Mesenchymal stem cell (in vitro differentiated cells and primary cell): ENCODE data around the gene HERC2.

Experiments used
- DNase-seq: peaks from one replicate; pipeline ENCODE4 v3.0.0-alpha.2; 2013
- H2AFZ ChIP-seq: one replicate; pipeline ENCODE4 v1.6.1; 2013; ENCODE audit warnings: low read depth, mild to moderate bottlenecking, control low read depth, inconsistent platforms, low read length, moderate library complexity
- H2AK5ac ChIP-seq: 2 replicates; pipeline ENCODE4 v1.6.1; 2013; ENCODE audit warnings: low read length, moderate library complexity, mild to moderate bottlenecking, inconsistent platforms; ENCODE audit not compliant: severe bottlenecking
- H2BK120ac ChIP-seq: one replicate; pipeline ENCODE4 v1.6.1; 2013; ENCODE audit warnings: low read depth, mild to moderate bottlenecking, inconsistent platforms, low read length, moderate library complexity
- H2BK12ac ChIP-seq, 2 experiments: one replicate each; pipeline ENCODE4 v1.6.1; 2013; ENCODE audit warnings: inconsistent platforms in 2 of 2, low read length in 2 of 2, mild to moderate bottlenecking in 2 of 2, moderate library complexity in 2 of 2, control low read depth in 1 of 2
- H2BK15ac ChIP-seq: one replicate; pipeline ENCODE4 v1.6.1; 2013; ENCODE audit warnings: mild to moderate bottlenecking, low read depth, inconsistent platforms; ENCODE audit not compliant: poor library complexity, severe bottlenecking
- H2BK5ac ChIP-seq: 2 replicates; pipeline ENCODE4 v1.6.1; 2013; ENCODE audit warnings: low read depth, mild to moderate bottlenecking, low read length, control low read depth, inconsistent platforms; ENCODE audit not compliant: poor library complexity, severe bottlenecking
- H3K14ac ChIP-seq, 2 experiments: one replicate each; pipeline ENCODE4 v1.6.1; 2013; ENCODE audit warnings: inconsistent platforms in 2 of 2, low read length in 2 of 2, control low read depth in 1 of 2, mild to moderate bottlenecking in 1 of 2, moderate library complexity in 1 of 2
- H3K18ac ChIP-seq, 2 experiments: one replicate each; pipeline ENCODE4 v1.6.1; 2013; ENCODE audit warnings: inconsistent platforms in 2 of 2, low read length in 2 of 2, control low read depth in 1 of 2, low read depth in 1 of 2, mild to moderate bottlenecking in 1 of 2
- H3K23ac ChIP-seq, 2 experiments: one replicate each; pipeline ENCODE4 v1.6.1; 2013; ENCODE audit warnings: inconsistent platforms in 2 of 2, low read length in 2 of 2, mild to moderate bottlenecking in 2 of 2, moderate library complexity in 2 of 2, control low read depth in 1 of 2
- H3K27ac ChIP-seq: 2 replicates; pipeline ENCODE4 v1.5.1; 2013; ENCODE audit warnings: mild to moderate bottlenecking, moderate library complexity, low read length, control low read depth, inconsistent platforms; ENCODE audit not compliant: poor library complexity, severe bottlenecking
- H3K27me3 ChIP-seq, 2 experiments: 2 replicates each; pipeline versions ENCODE4 v1.6.1 to v1.7.0; 2013; ENCODE audit warnings: low read length in 2 of 2, mild to moderate bottlenecking in 2 of 2, moderate library complexity in 2 of 2, control low read depth in 1 of 2, inconsistent platforms in 1 of 2; ENCODE audit not compliant: control insufficient read depth in 1 of 2, insufficient read depth in 1 of 2
- H3K36me3 ChIP-seq, 2 experiments: 2 replicates each; pipeline versions ENCODE4 v1.6.1 to v1.7.0; 2013; ENCODE audit warnings: low read length in 2 of 2, control low read depth in 1 of 2, inconsistent platforms in 1 of 2, low read depth in 1 of 2, mild to moderate bottlenecking in 1 of 2; ENCODE audit not compliant: insufficient read depth in 2 of 2, control insufficient read depth in 1 of 2
- H3K4ac ChIP-seq, 2 experiments: one replicate each; pipeline ENCODE4 v1.6.1; 2013; ENCODE audit warnings: inconsistent platforms in 2 of 2, low read length in 2 of 2, mild to moderate bottlenecking in 2 of 2, moderate library complexity in 2 of 2, control low read depth in 1 of 2, low read depth in 1 of 2
- H3K4me1 ChIP-seq: 2 replicates; pipeline ENCODE4 v1.6.1; 2013; ENCODE audit warnings: low read depth, low read length, control low read depth; ENCODE audit not compliant: control insufficient read depth, insufficient read depth
- H3K4me2 ChIP-seq: 2 replicates; pipeline ENCODE4 v1.6.1; 2013; ENCODE audit warnings: low read length, mild to moderate bottlenecking, inconsistent platforms; ENCODE audit not compliant: poor library complexity, severe bottlenecking
- H3K4me3 ChIP-seq, 2 experiments: 2 replicates each; pipeline versions ENCODE4 v1.5.1 to v1.7.0; 2013; ENCODE audit warnings: low read length in 2 of 2, mild to moderate bottlenecking in 2 of 2, control low read depth in 1 of 2, low read depth in 1 of 2; ENCODE audit not compliant: insufficient read depth in 1 of 2
- H3K79me1 ChIP-seq: replicated peaks from 2 replicates; pipeline ENCODE4 v1.6.1; 2013; ENCODE audit warnings: mild to moderate bottlenecking, control low read depth, low read length, inconsistent platforms; ENCODE audit not compliant: poor library complexity, severe bottlenecking
- H3K9ac ChIP-seq: 2 replicates; pipeline ENCODE4 v1.7.0; 2013; ENCODE audit warnings: mild to moderate bottlenecking, low read length, moderate library complexity
- H3K9me3 ChIP-seq: 2 replicates; pipeline ENCODE4 v1.7.0; 2013; ENCODE audit warnings: mild to moderate bottlenecking, low read length; ENCODE audit not compliant: control insufficient read depth
- H4K8ac ChIP-seq: one replicate; pipeline ENCODE4 v1.6.1; 2013; ENCODE audit warnings: inconsistent platforms, mild to moderate bottlenecking, low read length, moderate library complexity
- H4K91ac ChIP-seq: one replicate; pipeline ENCODE4 v1.6.1; 2013; ENCODE audit warnings: mild to moderate bottlenecking, low read length, inconsistent platforms
- WGBS: methylation state at CpG from one replicate; pipeline ENCODE4 v1.1.7; 2013; ENCODE audit warnings: mixed read lengths; 5-methylcytosine and 5-hydroxymethylcytosine counted together

The HERC2 gene

GRCh38 chr15:28099555-28100140 is 222.3 kb downstream of the HERC2 start:
- Histone ChIP-seq H3K79me1 (no peaks in the 10 kb centered on the region), H3K4me2 (peak overlapping the region; percentile 61), H3K9ac (no peak overlapping the region), H3K18ac (peak overlapping the region in 1 of 2 experiments; percentile 52), H2AK5ac (no peak overlapping the region), H3K27ac (no peak overlapping the region), H2BK5ac (no peak overlapping the region), H2BK120ac (peak overlapping the region; percentile 35), H3K4ac (no peak overlapping the region), H3K36me3 (no peaks in the 10 kb centered on the region), H4K91ac (no peak overlapping the region), H2BK12ac (no peak overlapping the region), H3K4me1 (peaks cover 39% of the 10 kb centered on the region), H3K9me3 (no peaks in the 10 kb centered on the region), H3K14ac (no peak overlapping the region), H2AFZ (no peak overlapping the region), H3K27me3 (peaks cover 32 to 86% of the 10 kb centered on the region in 2 experiments), H4K8ac (no peak overlapping the region), H3K4me3 (no peak overlapping the region), H3K23ac (no peak overlapping the region), H2BK15ac (peak overlapping the region; percentile 32)
- WGBS = 14% methylated on average over 16 of the region's 16 CpGs
- no peak for DNase-seq

- peak within 1 kb of the TSS; percentile 48 for H3K27ac ChIP-seq
- no peaks in the 10 kb centered on the region for H3K9me3 ChIP-seq
- no peak within 1 kb of the TSS for H3K9ac ChIP-seq
- H3K23ac ChIP-seq = no peak within 1 kb of the TSS
- peak within 1 kb of the TSS; percentile 27 for H4K91ac ChIP-seq
- DNase-seq = peak; percentile 73
- H2BK5ac ChIP-seq = no peak within 1 kb of the TSS
- H2AFZ ChIP-seq = no peak within 1 kb of the TSS
- H3K4me2 ChIP-seq = peak within 1 kb of the TSS; percentile 61
- H2BK15ac ChIP-seq = peak within 1 kb of the TSS; percentile 32
- WGBS = 3% methylated on average over 44 of the region's 52 CpGs
- H2BK12ac ChIP-seq = no peak within 1 kb of the TSS
- H4K8ac ChIP-seq = no peak within 1 kb of the TSS
- H3K18ac ChIP-seq = peak within 1 kb of the TSS; percentile 18 to 52
- H2BK120ac ChIP-seq = peak within 1 kb of the TSS; percentile 35
- no peaks in the 10 kb centered on the region for H3K79me1 ChIP-seq
- H3K27me3 ChIP-seq = peaks cover 37 to 89% of the 10 kb centered on the region in 2 experiments
- H3K4me1 ChIP-seq = peaks cover 41% of the 10 kb centered on the region
- H3K36me3 ChIP-seq = no peaks in the 10 kb centered on the region
- no peak within 1 kb of the TSS for H2AK5ac ChIP-seq
- H3K4me3 ChIP-seq = peak within 1 kb of the TSS in 1 of 2 experiments; percentile 31
- no peak within 1 kb of the TSS for H3K14ac ChIP-seq
- H3K4ac ChIP-seq = no peak within 1 kb of the TSS
Observed at GRCh38 chr15:28098766-28099554, 223.0 kb downstream of the HERC2 start, which contains the start of gene OCA2. TSS of gene OCA2 (minus strand) at chr15:28099315. CDS start at chr15:28081874, 17,441 bp downstream.

- Histone ChIP-seq H3K4me2 (peak overlapping the region; percentile 38), H3K27me3 (peaks cover 43 to 93% of the 10 kb centered on the region in 2 experiments), H2BK120ac (no peak overlapping the region), H3K18ac (peak overlapping the region in 1 of 2 experiments; percentile 18), H3K4ac (no peak overlapping the region), H3K4me1 (peaks cover 41% of the 10 kb centered on the region), H3K14ac (no peak overlapping the region), H4K91ac (no peak overlapping the region), H3K23ac (no peak overlapping the region), H2BK12ac (no peak overlapping the region), H3K36me3 (no peaks in the 10 kb centered on the region), H2BK5ac (no peak overlapping the region), H3K79me1 (no peaks in the 10 kb centered on the region), H3K4me3 (no peak overlapping the region), H2AFZ (no peak overlapping the region), H2AK5ac (no peak overlapping the region), H3K27ac (peak overlapping the region; percentile 39), H3K9ac (no peak overlapping the region), H2BK15ac (no peak overlapping the region), H3K9me3 (no peaks in the 10 kb centered on the region), H4K8ac (no peak overlapping the region)
- DNase-seq = no peak
- WGBS = 78% methylated on average over 11 of the region's 11 CpGs
Observed at GRCh38 chr15:28098360-28098765, 223.6 kb downstream of the HERC2 start.

- Histone ChIP-seq H4K91ac (no peak overlapping the region), H3K4ac (no peak overlapping the region), H3K18ac (peak overlapping the region in 1 of 2 experiments; percentile 18), H4K8ac (no peak overlapping the region), H2AK5ac (no peak overlapping the region), H3K4me1 (peaks cover 41% of the 10 kb centered on the region), H2BK15ac (peak overlapping the region; percentile 19), H2BK120ac (no peak overlapping the region), H3K79me1 (no peaks in the 10 kb centered on the region), H3K14ac (no peak overlapping the region), H3K9ac (no peak overlapping the region), H2BK5ac (no peak overlapping the region), H3K23ac (no peak overlapping the region), H3K4me2 (peak overlapping the region; percentile 80), H3K27ac (no peak overlapping the region), H3K4me3 (no peak overlapping the region), H3K36me3 (no peaks in the 10 kb centered on the region), H2AFZ (no peak overlapping the region), H2BK12ac (no peak overlapping the region), H3K9me3 (no peaks in the 10 kb centered on the region), H3K27me3 (peaks cover 46 to 92% of the 10 kb centered on the region in 2 experiments)
- WGBS = 89% methylated on average over 4 of the region's 5 CpGs
- no peak for DNase-seq
Observed at GRCh38 chr15:28097656-28098359, 224.2 kb downstream of the HERC2 start.
